WTC11 (cell line): ENCODE data around the gene ANKRD11.

Source experiments
- AFF4 ChIP-seq: sonication (generic); formaldehyde crosslinking; IDR thresholded peaks from 2 replicates; pipeline ENCODE4 v1.8.1; 2023; ENCODE audit warnings: mild to moderate bottlenecking, missing genetic modification reagents, borderline replicate concordance
- ATF3 ChIP-seq: sonication (generic); formaldehyde crosslinking; conservative IDR thresholded peaks from 2 replicates; pipeline ENCODE4 v1.8.1; 2022; ENCODE audit warnings: mild to moderate bottlenecking, missing genetic modification reagents
- CBFB ChIP-seq: sonication (generic); formaldehyde crosslinking; IDR thresholded peaks from 2 replicates; pipeline ENCODE4 v1.8.1; 2022; ENCODE audit warnings: mild to moderate bottlenecking, low read depth, missing genetic modification reagents
- CTCF ChIP-seq: fragments of 200-600 bp; IDR thresholded peaks from 2 replicates; pipeline ENCODE4 v1.8.0; 2022; ENCODE audit warnings: antibody characterized with exemption
- FOXJ3 ChIP-seq: sonication (generic); formaldehyde crosslinking; IDR thresholded peaks from 2 replicates; pipeline ENCODE4 v1.9.0; 2021; ENCODE audit warnings: missing genetic modification reagents, mild to moderate bottlenecking, borderline replicate concordance
- FOXP1 ChIP-seq: sonication (generic); formaldehyde crosslinking; IDR thresholded peaks from 2 replicates; pipeline ENCODE4 v1.8.0; 2022; ENCODE audit warnings: missing genetic modification reagents, mild to moderate bottlenecking, moderate library complexity, borderline replicate concordance
- IRF2 ChIP-seq: sonication (generic); formaldehyde crosslinking; IDR thresholded peaks from 2 replicates; pipeline ENCODE4 v1.8.0; 2022; ENCODE audit warnings: low read depth, missing genetic modification reagents, borderline replicate concordance
- MAX ChIP-seq: sonication (generic); formaldehyde crosslinking; IDR thresholded peaks from 2 replicates; pipeline ENCODE4 v1.8.0; 2022; ENCODE audit warnings: mild to moderate bottlenecking, missing genetic modification reagents
- ZNF281 ChIP-seq: sonication (generic); formaldehyde crosslinking; IDR thresholded peaks from 2 replicates; pipeline ENCODE4 v1.8.0; 2023; ENCODE audit warnings: mild to moderate bottlenecking, missing genetic modification reagents

GRCh38 chr16:89377453-89377848, 112.9 kb downstream of the ANKRD11 start:
- TF ChIP-seq MAX (CRISPR knock-in tag) (no peak), CBFB (CRISPR knock-in tag) (no peak), CTCF (no peak), AFF4 (no peak), ATF3 (CRISPR knock-in tag) (no peak), ZNF281 (CRISPR knock-in tag) (no peak), FOXJ3 (CRISPR knock-in tag) (no peak), FOXP1 (no peak), IRF2 (CRISPR knock-in tag) (no peak)
